D721Med (cell line): ENCODE data around the gene CBLL1.

Experiments used
- DNase-seq: peaks from one replicate; pipeline ENCODE4 v3.0.0; 2011; ENCODE audit warnings: low spot score; ENCODE audit not compliant: insufficient read length
- FAIRE-seq: peaks from 2 replicates; lab custom pipeline; 2011; peaks lifted over from hg19 to GRCh38; lab: Jason Lieb, UNC
- TF ChIP-seq, protein P1 (sequence below): IDR thresholded peaks from 2 replicates; pipeline ENCODE4 v1.5.1; 2012; ENCODE audit warnings: mild to moderate bottlenecking, control low read depth; ENCODE audit not compliant: insufficient read depth; ENCODE audit errors: missing control alignments

The CBLL1 gene

DNA sequence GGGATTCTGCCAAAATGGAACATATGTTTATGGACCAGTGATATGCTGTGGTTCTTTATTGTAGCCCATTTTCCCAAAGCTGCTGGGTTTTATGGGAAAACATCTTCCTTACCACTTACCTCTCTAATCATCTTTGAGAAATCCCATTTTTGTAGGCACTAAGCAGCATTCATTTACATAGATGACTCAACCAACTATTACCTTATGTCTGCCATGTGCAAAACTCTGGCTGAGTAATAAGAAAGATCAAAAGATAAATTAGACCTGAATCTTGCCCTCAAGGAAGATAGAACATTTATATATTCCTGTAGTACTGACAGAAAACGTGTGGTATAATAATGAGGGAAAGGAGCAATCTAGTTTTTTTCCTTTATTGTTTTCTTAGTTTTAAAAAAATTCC, 24.3 kb downstream of the CBLL1 start:
- DNase-seq (no peak), FAIRE-seq (no peak)
- TF ChIP-seq, protein P1, sequence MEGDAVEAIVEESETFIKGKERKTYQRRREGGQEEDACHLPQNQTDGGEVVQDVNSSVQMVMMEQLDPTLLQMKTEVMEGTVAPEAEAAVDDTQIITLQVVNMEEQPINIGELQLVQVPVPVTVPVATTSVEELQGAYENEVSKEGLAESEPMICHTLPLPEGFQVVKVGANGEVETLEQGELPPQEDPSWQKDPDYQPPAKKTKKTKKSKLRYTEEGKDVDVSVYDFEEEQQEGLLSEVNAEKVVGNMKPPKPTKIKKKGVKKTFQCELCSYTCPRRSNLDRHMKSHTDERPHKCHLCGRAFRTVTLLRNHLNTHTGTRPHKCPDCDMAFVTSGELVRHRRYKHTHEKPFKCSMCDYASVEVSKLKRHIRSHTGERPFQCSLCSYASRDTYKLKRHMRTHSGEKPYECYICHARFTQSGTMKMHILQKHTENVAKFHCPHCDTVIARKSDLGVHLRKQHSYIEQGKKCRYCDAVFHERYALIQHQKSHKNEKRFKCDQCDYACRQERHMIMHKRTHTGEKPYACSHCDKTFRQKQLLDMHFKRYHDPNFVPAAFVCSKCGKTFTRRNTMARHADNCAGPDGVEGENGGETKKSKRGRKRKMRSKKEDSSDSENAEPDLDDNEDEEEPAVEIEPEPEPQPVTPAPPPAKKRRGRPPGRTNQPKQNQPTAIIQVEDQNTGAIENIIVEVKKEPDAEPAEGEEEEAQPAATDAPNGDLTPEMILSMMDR, result no peak

DNA sequence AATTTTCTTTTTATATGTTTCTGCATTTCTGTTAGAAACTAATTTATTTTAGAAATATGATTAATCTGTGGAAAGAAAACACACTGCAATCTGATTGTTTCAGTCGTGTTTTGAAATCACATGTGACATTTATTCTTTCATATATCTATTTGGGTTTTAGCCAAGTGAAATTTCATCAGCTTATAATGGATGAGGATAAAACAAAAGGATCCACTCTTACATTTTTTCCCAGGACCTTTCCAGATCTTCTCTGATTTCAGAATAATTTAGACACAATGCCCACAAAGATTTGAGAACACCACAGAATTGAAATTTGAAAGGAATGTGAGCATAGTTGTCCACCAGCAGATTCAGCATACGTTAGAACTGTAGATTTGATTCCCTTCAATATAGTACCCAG, 29.1 kb downstream of the CBLL1 start:
- DNase-seq, result no peak
- FAIRE-seq, result no peak
- TF ChIP-seq, protein P1, result no peak

DNA sequence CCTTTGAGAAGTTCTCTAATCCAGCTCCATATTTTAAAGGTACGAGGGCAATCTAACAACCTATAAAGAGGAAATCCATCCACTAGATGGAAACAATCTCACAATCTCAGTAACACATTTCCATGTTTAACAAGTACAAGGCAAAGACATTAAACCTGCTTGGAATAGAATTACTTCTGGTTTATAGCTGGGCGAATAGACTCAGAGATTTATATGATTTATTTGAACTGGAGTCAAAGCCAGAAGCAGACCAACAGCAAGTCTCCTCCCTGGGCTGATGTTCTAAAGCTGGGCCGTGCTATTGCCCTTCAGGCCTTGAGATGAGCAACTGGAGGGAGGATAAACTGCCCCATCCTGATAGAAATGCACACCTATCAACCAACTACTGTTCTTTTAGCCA, 33.8 kb downstream of the CBLL1 start:
- no peak for FAIRE-seq
- TF ChIP-seq, protein P1, result no peak
- DNase-seq, result no peak

DNA sequence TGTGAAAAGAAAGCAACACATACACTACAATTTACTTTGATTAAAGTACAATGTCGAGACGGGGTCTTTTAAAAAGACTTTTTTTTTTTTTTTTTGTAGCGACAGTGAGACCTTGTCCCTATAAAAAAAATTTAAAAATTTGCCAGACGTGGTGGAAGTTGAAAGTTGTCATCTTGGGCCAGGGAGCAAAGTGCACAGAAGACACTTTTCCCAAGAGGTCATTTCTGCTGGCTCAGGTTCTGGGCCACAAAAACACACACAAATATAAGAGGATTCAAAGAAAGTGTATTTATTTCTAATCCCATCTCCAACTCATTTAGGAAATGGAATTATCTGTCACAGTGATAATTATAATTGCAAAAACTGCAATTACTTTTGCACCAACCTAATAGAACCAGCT, 34.3 kb downstream of the CBLL1 start:
- no peak for DNase-seq
- TF ChIP-seq, protein P1, result no peak
- FAIRE-seq, result no peak

DNA sequence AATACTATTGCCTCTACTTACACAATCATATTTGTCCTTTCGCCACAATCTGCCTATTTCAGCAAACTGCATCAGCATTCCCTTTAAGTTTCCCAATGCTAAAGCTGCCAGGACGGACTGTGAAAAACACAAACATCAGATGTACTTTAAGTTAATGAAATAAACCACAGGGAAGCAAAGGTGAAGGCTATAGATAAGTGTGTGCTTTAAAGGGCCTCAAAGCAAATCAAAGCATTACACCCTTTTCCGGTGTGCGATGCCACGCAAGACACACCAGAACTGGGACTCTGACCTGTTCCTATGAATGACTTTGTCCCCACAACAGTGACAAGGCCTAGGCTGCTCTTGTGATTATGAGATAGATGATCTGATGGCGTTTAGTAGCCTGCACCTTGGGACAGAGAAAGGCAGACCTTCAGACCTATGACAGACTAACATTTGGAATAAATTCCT, 35.7 kb downstream of the CBLL1 start:
- TF ChIP-seq, protein P1, result no peak
- FAIRE-seq (no peak), DNase-seq (no peak)

DNA sequence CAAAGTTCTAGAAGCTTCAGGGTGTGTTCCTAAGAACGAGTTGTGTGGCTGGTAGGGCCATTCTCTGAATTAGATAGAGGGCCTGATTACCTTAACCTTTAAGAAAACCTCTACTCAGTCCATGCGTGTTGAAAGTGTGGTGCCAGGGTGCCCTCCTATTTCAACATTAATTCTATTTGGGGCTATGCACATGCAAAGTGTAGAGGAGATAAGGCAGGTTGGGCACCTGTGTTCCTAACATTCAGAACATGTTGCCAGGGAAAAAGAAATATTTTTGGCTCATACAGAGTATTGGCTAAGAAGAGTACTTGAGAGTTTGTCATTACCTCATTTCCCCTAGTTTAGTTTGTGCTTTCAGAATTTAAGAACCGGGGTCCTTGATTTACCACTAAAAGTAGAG, 38.4 kb downstream of the CBLL1 start:
- DNase-seq, result no peak
- FAIRE-seq, result no peak
- TF ChIP-seq, protein P1, result no peak

DNA sequence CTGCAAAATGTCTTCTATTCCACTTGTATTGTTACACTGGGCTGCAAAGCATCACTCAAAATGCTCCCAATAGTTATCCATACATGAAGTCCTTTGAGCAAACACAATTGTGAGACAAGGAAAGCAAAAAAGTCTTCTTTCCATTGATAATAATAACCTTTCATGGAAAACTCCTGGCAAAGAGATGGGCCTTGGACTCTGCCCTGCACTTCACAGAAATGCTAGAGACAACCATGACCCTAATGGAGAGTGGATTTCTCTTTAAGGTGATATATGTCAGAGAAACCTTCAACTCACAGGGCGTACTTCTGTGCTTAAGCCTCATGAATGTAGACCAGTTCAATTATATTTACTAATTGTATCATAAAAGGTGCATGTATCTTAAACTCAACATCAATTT, 39.7 kb downstream of the CBLL1 start:
- FAIRE-seq (no peak), DNase-seq (no peak)
- TF ChIP-seq, protein P1, result no peak
